Ascending aorta (tissue), 2 donors: ENCODE data around the gene BRDT. TPM values are rescaled to one million over a fixed set of nuclear protein-coding genes. Genes with fewer than 3 reads are reported as not detected.

ENCODE experiments used
- DNase-seq, 2 donors: peaks; one replicate each; pipeline ENCODE4 v3.0.0-alpha.2; 2019; ENCODE audit warnings: low spot score in 2 of 2
- H3K27ac ChIP-seq, 2 donors: fragments of 200-600 bp; sonication (generic); one replicate each; pipeline ENCODE4 v1.5.1; 2016 to 2017; ENCODE audit warnings: mild to moderate bottlenecking in 1 of 2
- H3K27me3 ChIP-seq: fragments of 200-600 bp; sonication (generic); one replicate; pipeline ENCODE4 v1.5.1; 2017
- H3K36me3 ChIP-seq, 2 donors: fragments of 200-600 bp; sonication (generic); one replicate each; pipeline ENCODE4 v1.5.1; 2016
- H3K4me1 ChIP-seq, 2 donors: fragments of 200-600 bp; sonication (generic); one replicate each; pipeline ENCODE4 v1.5.1; 2016 to 2017; ENCODE audit warnings: mild to moderate bottlenecking in 1 of 2
- H3K4me3 ChIP-seq, 2 donors: fragments of 200-600 bp; sonication (generic); one replicate each; pipeline ENCODE4 v1.5.1; 2016 to 2017; ENCODE audit warnings: mild to moderate bottlenecking in 1 of 2
- H3K9me3 ChIP-seq, 2 donors: fragments of 200-600 bp; sonication (generic); one replicate each; pipeline ENCODE4 v1.5.1; 2016
- CTCF ChIP-seq, 3 experiments: fragments of 200-600 bp in 2 of 3; fragments of 450-650 bp in 1 of 3; sonication (generic) in 2 of 3; IDR thresholded peaks; one replicate each; pipeline ENCODE4 v1.5.1; 2016 to 2019; ENCODE audit warnings: antibody characterized with exemption in 3 of 3, mild to moderate bottlenecking in 1 of 3, moderate library complexity in 1 of 3
- intact Hi-C: fragments of 100-400 bp; cut with DNase I; formaldehyde crosslinking; loops from one replicate; pipeline ENCODE4 v1.15.1; 2023
- total RNA-seq: library from RNA; depleted of rRNA; stranded (reverse); fragments of >200 nt; gene quantifications from one replicate; pipeline ENCODE4 v1.1.0, GENCODE V29; 2016

The BRDT gene
- total RNA-seq, 1 donor from 2014 or later = not detected

- no peak for TF ChIP-seq CTCF (IDR thresholded peaks at IDR 0.05)
- no peak for DNase-seq
- intact Hi-C loops = no loop called here
Measured at GRCh38 chr1:92043621-92044020, 94.4 kb downstream of the BRDT start.

GRCh38 chr1:92045766-92046495, 96.7 kb downstream of the BRDT start:
- no peak for DNase-seq
- no peaks in the 10 kb centered on the region for H3K9me3 ChIP-seq
- H3K27ac ChIP-seq = no peak overlapping the region
- no peaks in the 10 kb centered on the region for H3K27me3 ChIP-seq
- H3K4me3 ChIP-seq = no peak overlapping the region
- intact Hi-C loops = no loop called here
- no peak for TF ChIP-seq CTCF (IDR thresholded peaks at IDR 0.05)
- H3K4me1 ChIP-seq = no peaks in the 10 kb centered on the region
- H3K36me3 ChIP-seq = no peaks in the 10 kb centered on the region

More at GRCh38 chr1:92043621-92044020, 94.4 kb downstream of the BRDT start:
- Histone ChIP-seq H3K4me1 (no peaks in the 10 kb centered on the region), H3K27ac (no peak overlapping the region), H3K27me3 (no peaks in the 10 kb centered on the region), H3K4me3 (no peak overlapping the region), H3K36me3 (no peaks in the 10 kb centered on the region), H3K9me3 (no peaks in the 10 kb centered on the region)

- intact Hi-C loops = no loop called here
- no peak for TF ChIP-seq CTCF (IDR thresholded peaks at IDR 0.05)
- no peak for DNase-seq
- H3K27ac ChIP-seq = no peak overlapping the region
- no peak overlapping the region for H3K4me3 ChIP-seq
- H3K4me1 ChIP-seq = no peaks in the 10 kb centered on the region
- H3K36me3 ChIP-seq = no peaks in the 10 kb centered on the region
- H3K27me3 ChIP-seq = no peaks in the 10 kb centered on the region
- no peaks in the 10 kb centered on the region for H3K9me3 ChIP-seq
Measured at GRCh38 chr1:92051948-92052347, 102.7 kb downstream of the BRDT start.

Other genes with a start within 250 kb of the BRDT start
- 127 TPM for gene TGFBR3, start 63.2 kb upstream of the BRDT start, total RNA-seq
- not detected for gene EPHX4, start 80.6 kb downstream of the BRDT start, total RNA-seq
- not detected for gene SETSIP, start 126.0 kb downstream of the BRDT start, total RNA-seq
- gene BTBD8, start 130.9 kb downstream of the BRDT start, total RNA-seq = 3.6 TPM